Epithelial cell of proximal tubule (primary cell): ENCODE results near the gene SERPINA6. TPM values are rescaled to one million over a fixed set of nuclear protein-coding genes. Genes with fewer than 3 reads are reported as not detected.
"Not testable (repeated sequence)": the region's sequence is repeated elsewhere in the genome, so short reads cannot be mapped to it uniquely, and the experiment has no call there.

Experiments used
- DNase-seq: peaks from one replicate; pipeline ENCODE4 v3.0.0-alpha.2; 2011; ENCODE audit warnings: low read depth
- H3K4me3 ChIP-seq: 2 replicates; pipeline ENCODE4 v1.5.1; 2011; ENCODE audit warnings: low read depth, mild to moderate bottlenecking, low read length
- CTCF ChIP-seq: conservative IDR thresholded peaks from 2 replicates; pipeline ENCODE4 v1.5.1; 2012; ENCODE audit warnings: low read depth, mild to moderate bottlenecking, low read length
- total RNA-seq: library from RNA; depleted of rRNA; stranded (reverse); fragments of >200 nt; gene quantifications from 2 replicates; pipeline ENCODE4 v1.2.3, GENCODE V29; 2015

The SERPINA6 gene
- total RNA-seq, 1 donor from 2014 or later = 0.81 TPM

- no peak overlapping the region for H3K4me3 ChIP-seq
- DNase-seq = no peak
- TF ChIP-seq CTCF = no peak
Observed at GRCh38 chr14:94285158-94285557, 38.0 kb downstream of the SERPINA6 start.

- no peak for TF ChIP-seq CTCF
- no peak overlapping the region for H3K4me3 ChIP-seq
- peak; percentile 37 for DNase-seq
Observed at GRCh38 chr14:94284221-94284620, 38.9 kb downstream of the SERPINA6 start.

GRCh38 chr14:94282991-94283723, 40.0 kb downstream of the SERPINA6 start:
- no peak for TF ChIP-seq CTCF
- no peak overlapping the region for H3K4me3 ChIP-seq
- DNase-seq = no peak

GRCh38 chr14:94278731-94279130, 44.4 kb downstream of the SERPINA6 start:
- no peak for TF ChIP-seq CTCF
- DNase-seq = no peak
- no peak overlapping the region for H3K4me3 ChIP-seq

- peak; percentile 13 for DNase-seq
Observed at GRCh38 chr14:94276898-94277561, 46.1 kb downstream of the SERPINA6 start.

GRCh38 chr14:94269156-94269555, 54.0 kb downstream of the SERPINA6 start:
- H3K4me3 ChIP-seq = no peak overlapping the region
- no peak for DNase-seq
- TF ChIP-seq CTCF = no peak

More at GRCh38 chr14:94276898-94277561, 46.1 kb downstream of the SERPINA6 start:
- not testable (repeated sequence) for H3K4me3 ChIP-seq

- H3K4me3 ChIP-seq, DNase-seq: not testable (repeated sequence)
Observed at GRCh38 chr14:94268582-94268981, 54.6 kb downstream of the SERPINA6 start.

GRCh38 chr14:94267352-94267751, 55.8 kb downstream of the SERPINA6 start:
- no peak for DNase-seq
- TF ChIP-seq CTCF = no peak
- H3K4me3 ChIP-seq = no peak overlapping the region

- DNase-seq = not testable (repeated sequence)
Observed at GRCh38 chr14:94264195-94264594, 58.9 kb downstream of the SERPINA6 start.

More at GRCh38 chr14:94264195-94264594, 58.9 kb downstream of the SERPINA6 start:
- not testable (repeated sequence) for H3K4me3 ChIP-seq
